HG03378 (cell line): Measurements from ENCODE around the gene UGT1A8.
"Not testable (repeated sequence)": the region's sequence is repeated elsewhere in the genome, so short reads cannot be mapped to it uniquely, and the experiment has no call there.

ENCODE experiments used
- ATAC-seq: cut with Tn5 transposase; IDR thresholded peaks from one replicate; pipeline ENCODE4 v1.9.1; 2021; ENCODE audit warnings: mild to moderate bottlenecking, moderate library complexity; ENCODE audit not compliant: unreplicated experiment

The UGT1A8 gene

DNA sequence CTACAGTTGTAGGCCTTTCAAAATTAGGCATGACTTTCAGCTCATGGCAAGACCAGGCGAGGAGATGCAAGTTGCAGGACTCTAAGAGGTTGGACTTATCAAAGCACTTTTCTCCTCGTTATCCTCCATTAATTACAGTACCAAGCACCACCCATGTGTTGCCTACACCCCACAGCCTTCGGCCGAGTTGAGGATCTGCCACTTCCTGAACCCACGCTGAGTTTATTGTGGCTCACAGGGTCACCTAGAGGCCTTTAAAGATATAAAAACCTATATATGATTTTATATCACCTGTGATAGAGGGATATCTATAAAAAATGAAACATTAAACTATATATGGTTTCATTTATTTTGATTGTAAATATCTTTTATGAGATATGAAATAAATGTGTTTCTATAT is 21.4 kb downstream of the UGT1A8 start:
- ATAC-seq, result no peak

DNA sequence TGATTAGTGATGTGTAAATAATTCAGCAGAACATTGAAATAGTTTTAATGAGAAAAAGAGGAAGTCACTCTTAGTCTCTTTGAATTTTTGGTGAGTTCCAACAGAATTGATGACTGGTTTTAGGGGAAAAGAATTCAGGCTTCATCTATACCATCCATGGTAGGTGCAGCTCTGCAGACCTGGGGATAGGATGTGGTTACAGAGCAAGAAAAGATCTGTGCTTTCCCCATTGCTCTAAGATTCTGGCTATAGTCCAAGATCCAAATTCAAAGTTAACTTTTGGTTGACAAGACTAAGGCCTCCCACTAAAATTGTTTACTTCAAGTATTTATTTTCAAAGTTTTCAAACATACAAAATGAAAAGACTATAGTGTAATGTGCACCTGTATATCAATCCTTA is 22.4 kb downstream of the UGT1A8 start:
- ATAC-seq, result no peak

DNA sequence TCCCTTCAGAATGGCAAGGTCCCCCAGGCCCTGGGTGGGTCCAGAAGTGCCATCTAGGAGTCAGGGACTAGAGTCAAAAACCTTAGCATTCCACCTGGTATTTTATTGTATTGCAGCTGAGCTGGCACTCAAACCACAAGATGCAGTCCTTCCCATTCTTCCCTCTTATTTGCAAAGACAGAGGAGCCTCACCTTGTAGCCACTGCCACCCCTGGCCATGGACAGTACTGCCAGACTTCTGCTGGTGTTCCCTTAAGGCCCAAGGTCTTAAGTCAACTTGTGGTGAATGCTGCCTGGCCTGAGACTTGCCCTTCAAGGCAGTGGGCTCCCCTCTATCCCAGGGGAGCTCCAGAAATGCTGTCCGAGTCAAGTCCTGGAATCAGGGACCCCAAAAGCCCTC is 25.7 kb downstream of the UGT1A8 start:
- ATAC-seq, result no peak

DNA sequence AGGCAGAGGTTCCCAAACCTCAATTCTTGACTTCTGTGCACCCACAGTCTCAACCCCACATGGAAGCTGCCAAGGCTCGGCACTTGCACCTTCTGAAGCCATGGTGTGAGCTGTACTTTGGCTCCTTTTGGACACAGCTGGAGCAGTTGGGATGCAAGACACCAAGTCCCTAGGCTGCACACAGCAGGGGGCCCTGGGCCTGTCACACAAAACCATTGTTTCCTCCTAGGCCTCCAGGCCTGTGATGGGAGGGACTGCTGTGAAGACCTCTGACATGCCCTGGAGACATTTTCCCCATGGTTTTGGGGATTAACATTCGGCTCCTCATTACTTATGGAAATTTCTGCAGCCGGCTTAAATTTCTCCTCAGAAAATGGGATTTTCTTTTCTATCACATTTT is 28.6 kb downstream of the UGT1A8 start:
- not testable (repeated sequence) for ATAC-seq

DNA sequence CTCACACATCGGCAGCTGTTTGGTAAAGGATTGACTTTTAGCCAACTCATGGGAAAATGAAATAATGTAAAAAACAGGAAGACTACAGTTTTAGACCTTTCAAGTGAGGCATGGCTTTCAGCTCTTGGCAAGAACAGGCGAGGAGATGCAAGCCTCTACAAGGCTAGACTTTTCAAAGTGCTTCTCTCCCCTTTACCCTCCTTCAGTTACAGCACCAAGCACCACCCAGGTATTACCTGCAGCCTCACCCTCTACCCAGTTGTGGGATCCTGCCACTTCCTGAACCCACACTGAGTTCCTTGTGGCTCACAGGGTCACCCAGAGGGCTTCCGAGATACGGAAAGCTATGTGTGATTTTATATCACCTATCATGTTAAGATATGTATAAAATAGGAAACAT is 33.5 kb downstream of the UGT1A8 start:
- ATAC-seq, result no peak

DNA sequence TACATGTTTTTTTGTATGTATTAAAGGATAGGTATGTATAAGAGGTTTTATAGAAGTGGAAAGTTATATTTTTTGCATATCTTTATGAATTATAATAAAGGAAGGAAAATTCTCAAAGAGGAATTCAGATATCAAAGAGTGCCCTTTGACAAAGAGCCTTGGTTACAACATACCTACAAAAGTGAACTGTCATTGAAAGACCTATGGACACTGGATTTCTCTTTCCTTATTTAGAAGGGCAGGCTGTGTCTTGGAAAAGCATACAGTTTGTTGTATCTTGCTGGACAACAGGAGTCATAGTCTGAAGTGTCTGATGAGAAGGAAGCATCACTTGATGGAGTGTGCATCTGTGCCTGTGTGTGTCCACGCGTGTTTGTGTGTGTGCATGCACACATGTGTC is 34.0 kb downstream of the UGT1A8 start:
- no peak for ATAC-seq

DNA sequence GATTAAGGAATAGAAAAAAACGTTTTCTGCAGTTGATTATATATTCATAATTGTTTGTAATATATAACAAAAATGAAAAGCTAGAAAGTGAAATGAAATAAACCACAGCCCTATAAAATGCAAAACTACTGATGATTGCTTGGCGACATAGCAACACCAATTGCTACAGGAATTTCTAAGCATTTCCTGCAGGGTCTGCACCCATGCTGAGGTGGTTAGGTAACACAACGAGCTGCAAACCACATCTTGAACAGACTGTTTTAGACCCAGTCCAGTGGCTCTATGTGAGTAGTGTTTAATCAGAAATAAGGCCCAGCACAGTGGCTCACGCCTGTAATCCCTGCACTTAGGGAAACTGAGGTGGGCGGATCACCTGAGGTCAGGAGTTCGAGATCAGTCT is 37.1 kb downstream of the UGT1A8 start:
- ATAC-seq, result no peak

DNA sequence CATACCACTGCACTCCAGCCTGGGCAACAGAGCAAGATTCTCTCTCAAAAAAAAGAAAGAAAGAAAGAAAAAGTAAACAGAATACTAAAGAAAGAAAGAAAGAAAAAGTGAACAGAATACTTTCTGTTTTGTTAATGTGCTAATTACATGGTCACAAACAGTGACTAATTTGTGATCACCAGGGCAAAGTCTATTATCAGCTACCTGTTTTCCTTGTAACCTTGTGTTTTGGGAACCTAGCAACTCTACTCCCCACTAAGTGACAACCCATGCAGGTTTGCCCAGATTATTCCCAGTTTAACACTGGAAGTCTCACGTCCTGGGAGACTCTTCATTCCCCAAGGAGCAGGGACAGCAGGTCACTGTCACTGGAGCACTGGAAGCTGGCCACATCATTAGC is 37.6 kb downstream of the UGT1A8 start:
- no peak for ATAC-seq

DNA sequence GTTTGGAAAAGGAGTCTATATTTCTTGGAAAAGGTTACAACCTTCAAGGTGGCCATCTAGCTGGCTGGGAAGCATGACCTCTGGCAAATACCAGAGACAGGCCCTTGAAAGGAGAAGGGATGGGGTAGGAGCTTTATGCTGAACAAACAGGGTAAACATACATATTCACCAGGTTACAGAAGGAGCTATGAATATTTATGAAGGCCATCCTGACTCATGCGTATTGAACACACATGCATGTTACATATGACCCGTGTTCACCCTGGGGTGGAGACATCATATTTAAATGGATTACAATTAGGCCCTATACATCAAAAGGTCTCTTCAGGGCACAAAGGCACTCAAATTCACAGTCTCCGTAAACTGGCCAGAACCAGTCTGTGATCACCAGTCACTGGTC is 38.5 kb downstream of the UGT1A8 start:
- not testable (repeated sequence) for ATAC-seq

DNA sequence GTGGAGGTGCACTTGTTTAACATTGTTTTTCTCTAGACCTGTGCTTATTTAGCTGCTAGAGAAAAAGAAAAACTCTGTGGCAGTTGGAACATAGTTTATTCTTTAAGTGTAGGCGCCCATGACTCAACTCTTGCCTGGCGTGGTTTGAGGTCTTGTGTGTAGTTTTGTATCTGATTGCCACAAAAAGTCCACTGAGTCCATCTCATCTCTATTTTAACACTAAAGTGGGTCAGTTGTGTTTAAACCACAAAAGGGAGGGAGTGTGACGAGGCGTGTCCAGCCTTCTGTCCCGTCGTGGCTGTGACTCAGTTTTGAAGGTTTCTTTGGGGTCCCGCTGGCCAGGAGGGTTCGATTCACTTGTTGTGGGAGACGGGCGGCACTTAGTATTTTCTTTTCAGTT is 39.0 kb downstream of the UGT1A8 start:
- ATAC-seq, result no peak

DNA sequence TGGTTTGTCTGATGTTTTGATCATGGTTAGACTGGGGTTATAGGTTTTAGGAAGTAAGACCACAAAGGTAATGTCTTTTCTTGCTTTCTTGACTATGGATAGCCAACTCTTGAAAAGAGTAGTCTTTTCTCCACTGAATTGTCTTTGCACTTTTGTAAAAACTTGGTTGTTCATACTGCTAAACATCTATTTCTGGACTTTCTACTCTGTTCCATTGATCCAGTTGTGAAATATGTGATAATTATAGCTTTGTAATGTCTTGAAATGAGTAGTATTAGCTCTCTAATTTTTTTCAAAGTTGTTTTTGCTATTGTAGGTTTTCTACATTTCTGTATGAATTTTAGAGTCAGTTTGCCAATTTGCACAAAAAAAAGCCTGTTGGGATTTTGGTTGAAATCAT is 41.2 kb downstream of the UGT1A8 start:
- no peak for ATAC-seq

DNA sequence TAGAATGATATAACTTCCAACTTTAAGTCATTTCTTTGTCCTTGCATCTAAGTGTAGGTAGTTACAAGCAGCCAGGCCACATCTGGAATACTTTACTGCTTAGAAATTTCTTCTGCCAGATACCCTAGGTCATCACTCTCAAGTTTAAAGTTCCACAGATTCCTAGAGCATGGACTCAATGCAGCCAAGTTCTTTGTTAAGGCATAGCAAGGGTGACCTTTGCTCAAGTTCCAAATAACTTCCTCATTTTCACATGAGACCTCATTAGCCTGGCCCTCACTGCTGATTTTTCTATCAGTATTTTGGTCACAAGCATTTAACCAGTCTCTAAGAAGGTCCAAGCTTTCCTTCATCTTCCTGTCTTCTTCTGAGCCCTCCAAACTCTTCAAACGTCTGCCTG is 46.5 kb downstream of the UGT1A8 start:
- no peak for ATAC-seq

DNA sequence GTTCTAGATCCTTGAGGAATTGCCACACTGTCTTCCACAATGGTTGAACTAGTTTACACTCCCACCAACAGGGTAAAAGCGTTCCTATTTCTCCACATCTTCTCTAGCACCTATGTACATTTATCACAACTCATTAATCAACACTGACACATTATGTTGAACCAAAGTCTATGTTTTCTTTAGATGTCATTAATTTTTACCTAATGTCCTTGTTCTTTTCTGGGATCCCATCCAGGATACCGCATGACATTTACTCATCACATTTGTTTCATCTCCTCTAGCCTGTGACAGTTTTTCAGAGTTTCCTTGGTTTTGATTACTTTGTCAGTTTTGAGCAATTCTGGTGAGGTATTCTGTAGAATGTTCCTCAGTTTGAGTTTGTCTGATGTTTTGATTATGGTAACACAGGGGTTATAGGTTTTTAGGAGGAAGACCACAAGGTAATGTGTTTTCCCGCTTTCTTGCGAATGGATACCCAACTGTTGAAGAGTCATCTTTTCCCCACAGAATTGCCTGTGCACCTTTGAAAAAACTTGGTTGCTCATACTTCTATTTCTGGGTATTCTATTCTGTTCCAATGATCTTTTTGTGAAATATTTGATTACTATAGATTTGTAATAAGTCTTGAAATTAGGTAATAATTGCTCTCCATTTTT is 51.3 kb downstream of the UGT1A8 start:
- no peak for ATAC-seq

DNA sequence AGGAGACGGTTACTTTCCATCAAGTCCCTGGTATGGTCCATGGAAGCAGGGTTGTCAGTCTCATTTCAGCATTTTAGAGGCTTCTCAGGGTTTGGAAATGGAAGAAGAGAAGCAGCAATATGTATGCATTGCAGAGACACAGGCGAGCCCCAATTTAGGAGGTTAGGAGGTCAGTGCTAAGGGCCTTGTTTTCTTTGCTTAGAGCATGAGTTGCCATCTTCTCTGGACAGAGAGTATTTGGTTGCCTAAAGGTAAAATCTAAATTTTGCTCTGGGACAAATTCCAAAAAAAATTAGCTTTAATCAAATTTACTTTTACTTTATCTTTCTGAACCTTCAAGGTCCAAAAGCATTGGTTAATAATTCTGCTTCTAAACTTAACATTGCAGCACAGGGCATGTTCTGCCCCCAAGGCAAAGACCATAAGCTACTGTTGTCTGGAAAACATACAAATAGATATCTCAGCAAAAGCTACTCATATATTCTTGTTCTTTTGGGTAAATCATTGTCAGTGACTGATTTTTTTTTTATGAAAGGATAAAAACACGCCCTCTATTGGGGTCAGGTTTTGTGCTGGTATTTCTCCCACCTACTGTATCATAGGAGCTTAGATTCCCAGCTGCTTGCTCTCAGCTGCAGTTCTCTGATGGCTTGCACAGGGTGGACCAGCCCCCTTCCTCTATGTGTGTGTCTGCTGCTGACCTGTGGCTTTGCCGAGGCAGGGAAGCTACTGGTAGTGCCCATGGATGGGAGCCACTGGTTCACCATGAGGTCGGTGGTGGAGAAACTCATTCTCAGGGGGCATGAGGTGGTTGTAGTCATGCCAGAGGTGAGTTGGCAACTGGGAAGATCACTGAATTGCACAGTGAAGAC is 54.1 kb downstream of the UGT1A8 start, which contains the start of gene UGT1A9:
TSS of gene UGT1A9 (plus strand) at position 609 of the 872 bp plus-strand sequence. CDS start at position 646, 37 bp downstream.
- ATAC-seq, result no peak

DNA sequence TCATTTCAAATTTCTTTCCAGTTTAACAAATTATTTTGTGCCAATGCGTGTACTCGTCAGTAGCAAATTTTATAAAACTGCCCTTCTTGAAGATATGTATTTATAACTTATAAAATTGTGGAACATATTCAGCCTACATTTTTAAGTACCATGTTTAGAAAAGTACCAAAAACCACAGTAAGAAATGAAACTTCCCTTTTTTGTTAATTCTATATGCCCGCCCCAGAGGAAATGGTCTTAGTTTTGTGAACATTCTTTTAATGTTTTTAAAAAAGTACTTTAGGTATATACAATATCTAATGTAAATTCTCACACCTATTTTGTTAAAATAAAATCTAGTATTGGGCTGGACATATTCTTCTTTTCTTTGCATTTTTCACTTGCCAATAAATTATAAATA is 55.5 kb downstream of the UGT1A8 start:
- no peak for ATAC-seq

DNA sequence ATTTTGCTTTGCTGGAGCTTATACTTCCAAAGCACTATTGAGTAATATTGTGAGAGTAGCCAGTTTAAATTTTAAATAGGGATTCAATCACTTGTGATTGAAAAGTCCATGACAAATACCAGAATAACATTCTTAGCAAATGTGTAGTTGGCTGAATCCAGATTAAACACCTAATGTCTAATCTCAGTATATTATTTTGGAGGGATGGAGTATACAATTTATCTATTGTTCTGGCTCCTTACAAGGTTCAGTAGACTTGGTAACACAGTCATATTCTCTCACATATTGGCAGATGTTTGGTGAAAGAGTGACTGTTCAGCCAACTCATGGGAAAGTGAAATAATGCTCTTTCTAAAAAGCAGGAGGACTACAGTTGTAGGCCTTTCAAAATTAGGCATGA is 56.5 kb downstream of the UGT1A8 start:
- no peak for ATAC-seq

DNA sequence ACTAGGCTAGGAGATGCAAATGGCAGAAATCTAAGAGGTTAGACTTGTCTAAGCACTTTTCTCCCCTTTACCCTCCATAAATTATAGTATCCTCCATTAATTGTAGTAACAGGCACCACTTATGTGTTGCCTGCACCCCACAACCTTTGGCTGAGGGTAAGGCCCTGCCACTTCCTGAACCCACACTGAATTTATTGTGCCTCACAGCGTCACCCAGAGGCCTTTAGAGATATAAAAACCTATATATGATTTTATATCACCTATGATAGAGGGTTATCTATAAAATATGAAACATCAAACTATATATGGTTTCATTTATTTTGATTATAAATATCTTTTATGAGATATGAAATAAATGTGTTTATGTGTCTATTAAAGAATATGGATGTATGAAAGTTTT is 56.9 kb downstream of the UGT1A8 start:
- ATAC-seq, result no peak

DNA sequence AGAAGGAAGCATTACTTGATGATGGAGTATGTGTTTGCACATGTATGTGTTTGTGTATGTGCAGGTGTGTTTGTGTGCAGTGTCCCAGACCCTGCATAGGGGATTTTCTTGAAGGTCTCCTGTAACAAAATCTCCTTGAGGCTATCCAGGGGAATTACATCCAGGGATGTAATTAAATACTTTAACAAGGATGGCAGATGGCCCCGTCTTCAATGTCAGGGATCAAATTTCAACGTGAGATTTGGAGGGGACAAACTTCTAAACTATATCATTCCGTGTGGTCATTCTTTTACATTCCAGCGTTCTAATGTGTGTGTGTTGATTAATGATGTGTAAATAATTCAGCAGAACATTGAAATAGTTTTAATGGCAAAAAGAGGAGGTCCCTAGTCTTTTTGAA is 57.6 kb downstream of the UGT1A8 start:
- ATAC-seq, result no peak

DNA sequence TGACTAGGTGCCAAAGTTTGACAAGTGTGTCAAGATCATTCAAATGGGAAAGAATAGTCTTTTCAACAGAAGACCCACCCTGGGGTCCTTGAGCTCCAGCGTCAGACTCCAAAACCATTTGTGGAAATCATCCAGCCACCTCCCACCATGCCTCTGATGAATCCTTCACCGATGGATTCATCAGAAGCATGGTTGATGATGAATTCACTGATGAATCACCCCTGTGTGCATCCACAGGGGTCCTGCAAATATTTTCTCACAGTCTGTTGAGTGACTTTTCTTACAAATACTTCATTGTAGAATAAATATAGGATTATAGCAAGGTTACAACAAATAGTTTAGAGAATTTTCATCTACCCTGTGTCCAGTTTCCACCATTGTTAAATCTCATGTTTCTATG is 58.6 kb downstream of the UGT1A8 start:
- no peak for ATAC-seq

DNA sequence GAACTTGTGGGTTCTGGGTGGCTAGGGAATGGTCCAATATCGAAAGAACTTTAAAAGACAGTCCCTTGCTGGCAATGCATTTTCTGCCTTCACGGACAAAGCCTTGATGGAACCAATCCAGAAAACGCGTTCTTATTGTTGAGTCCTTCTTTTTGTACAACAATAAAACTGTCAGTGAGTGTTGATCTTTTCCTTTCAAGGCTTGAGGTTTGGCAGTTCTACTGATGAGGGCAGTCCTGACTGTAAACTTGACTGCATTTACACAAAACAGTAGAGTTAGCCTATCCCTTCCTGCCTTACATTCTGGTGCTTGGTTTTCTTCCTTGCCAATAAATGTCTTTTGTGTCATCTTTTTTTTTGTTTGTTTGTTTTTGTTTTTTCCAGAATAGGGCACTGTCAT is 61.8 kb downstream of the UGT1A8 start:
- ATAC-seq, result no peak

DNA sequence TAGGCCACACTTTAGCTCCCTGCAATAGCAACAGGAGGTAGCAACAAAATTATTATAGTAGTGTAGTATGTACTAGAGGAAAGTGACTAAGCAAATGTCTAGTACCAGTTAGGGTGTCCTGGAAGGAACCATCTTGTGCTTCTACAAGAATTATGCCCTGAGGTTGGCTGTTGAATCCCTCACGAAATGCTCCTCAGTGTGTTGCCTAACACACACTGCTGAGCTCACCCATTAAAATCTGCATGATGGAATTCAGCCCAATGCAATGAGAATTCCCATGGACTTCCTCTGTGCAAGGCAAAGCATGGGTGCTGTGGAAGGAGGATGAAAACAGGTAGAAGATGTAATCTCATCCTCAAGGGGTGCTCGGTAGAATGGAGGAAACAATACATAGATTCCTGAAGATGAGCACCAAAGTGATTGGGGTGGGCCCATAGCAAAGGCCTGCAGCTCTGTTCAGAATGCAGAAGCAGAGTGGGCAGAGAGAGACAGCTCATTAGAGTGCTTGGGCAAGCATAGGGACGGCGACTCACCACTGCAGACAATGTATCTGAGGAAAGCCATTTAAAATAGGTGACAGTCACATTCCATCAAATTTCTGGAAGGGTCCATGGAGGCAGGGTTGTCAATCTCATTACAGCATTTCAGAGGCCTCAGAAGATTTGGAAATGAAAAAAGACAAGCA is 63.1 kb downstream of the UGT1A8 start:
- ATAC-seq, result no peak
